HG03175 (cell line): ENCODE data around the gene RASSF1.

ENCODE experiments used
- ATAC-seq: cut with Tn5 transposase; IDR thresholded peaks from one replicate; pipeline ENCODE4 v1.9.1; 2021; ENCODE audit warnings: mild to moderate bottlenecking, moderate library complexity; ENCODE audit not compliant: unreplicated experiment

Gene RASSF1

DNA sequence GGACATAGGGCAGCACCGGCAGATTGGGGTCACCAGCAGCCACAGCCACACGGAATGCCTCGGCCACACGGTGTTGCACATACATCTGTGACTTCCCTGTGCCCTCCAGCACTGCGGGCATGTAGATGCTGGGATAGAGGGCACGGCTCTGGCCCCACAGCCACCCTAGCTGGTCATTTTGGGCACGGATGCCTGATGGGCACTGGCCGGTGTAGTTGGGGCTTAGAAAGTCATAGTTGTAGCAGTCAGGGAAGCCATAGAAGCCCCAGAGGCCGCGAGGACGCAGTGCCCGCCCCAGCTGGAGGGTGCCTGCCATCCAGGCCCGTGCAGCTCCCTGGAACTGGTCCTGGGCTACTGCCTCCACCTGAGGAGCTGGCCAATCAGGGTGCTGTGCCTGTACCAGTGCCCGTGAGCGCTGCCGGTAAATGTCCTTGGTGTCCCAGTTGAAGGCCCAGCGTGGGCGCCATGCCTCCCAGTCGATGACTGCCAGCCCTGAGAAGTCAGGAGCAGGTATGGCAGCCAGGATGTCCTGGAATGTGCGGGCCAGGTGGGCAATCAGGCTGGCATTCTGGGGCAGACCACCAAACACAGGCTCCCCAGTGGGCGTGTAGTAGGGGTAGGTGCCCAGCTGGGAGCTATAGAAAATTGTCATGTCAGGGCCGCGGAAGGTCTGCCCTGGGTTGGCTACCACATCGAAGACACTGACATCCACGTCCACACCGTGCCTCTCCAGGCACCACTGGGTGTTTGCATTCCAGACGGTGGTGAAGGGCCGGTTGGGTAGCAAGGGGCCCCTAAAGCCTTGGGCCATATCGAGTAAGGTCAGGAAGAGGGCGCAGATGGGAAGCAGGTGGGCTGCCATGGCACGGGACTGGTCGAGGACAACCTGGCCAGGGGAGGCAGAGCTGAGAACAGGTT, 38.3 kb downstream of the RASSF1 start:
- ATAC-seq: no peak

GRCh38 chr3:50300681-50301254, 39.9 kb downstream of the RASSF1 start:
- ATAC-seq: no peak

- no peak for ATAC-seq
Observed at GRCh38 chr3:50299929-50300680, 40.5 kb downstream of the RASSF1 start.

DNA sequence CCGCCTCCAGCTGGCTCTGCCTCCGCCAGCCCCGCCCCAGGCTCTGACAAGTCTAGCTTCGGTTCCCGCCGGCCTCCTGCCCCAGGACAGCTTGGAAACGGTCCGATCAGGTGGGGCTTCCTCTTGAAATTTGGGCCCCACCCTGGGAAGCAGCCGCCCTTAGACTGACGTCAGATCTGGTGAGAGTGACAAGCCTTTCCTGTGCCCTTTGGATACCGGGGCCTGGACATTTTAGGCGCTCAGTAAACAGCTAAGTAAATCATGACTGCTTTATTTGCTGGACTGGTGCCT, 41.1 kb downstream of the RASSF1 start:
- no peak for ATAC-seq

- peak; percentile 88 for ATAC-seq
Observed at GRCh38 chr3:50298836-50299637, 41.6 kb downstream of the RASSF1 start, which contains the start of the genes HYAL3 and NAA80. Gene HYAL3 (minus strand): TSS chr3:50299405. CDS start chr3:50295602, 3,803 bp downstream. Gene NAA80 (minus strand): TSS chr3:50299405. CDS start chr3:50297463, 1,942 bp downstream.

GRCh38 chr3:50297896-50298725, 42.5 kb downstream of the RASSF1 start:
- no peak for ATAC-seq

DNA sequence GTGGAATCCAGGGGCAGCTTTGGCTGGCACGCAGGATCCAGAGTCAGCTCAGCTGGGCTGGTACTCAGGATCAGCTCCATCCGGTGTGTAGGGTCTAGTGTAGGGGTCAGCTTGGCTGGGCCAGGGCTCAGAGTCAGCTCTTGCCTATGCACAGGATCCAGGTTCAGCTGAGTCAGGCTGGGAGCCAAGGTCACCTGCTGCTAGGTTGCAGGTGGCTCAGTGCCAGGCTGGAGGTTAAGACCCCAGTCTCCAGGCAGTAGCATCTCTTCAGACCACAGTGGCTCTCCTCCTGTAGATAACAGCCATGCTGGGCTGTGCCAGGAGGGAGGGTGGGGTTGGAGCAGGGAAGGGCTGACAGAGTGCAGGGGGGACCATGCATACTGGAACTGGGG, 43.3 kb downstream of the RASSF1 start:
- ATAC-seq: no peak

GRCh38 chr3:50296721-50297383, 43.8 kb downstream of the RASSF1 start:
- ATAC-seq: no peak

GRCh38 chr3:50295553-50296431, 44.8 kb downstream of the RASSF1 start:
- ATAC-seq: no peak

DNA sequence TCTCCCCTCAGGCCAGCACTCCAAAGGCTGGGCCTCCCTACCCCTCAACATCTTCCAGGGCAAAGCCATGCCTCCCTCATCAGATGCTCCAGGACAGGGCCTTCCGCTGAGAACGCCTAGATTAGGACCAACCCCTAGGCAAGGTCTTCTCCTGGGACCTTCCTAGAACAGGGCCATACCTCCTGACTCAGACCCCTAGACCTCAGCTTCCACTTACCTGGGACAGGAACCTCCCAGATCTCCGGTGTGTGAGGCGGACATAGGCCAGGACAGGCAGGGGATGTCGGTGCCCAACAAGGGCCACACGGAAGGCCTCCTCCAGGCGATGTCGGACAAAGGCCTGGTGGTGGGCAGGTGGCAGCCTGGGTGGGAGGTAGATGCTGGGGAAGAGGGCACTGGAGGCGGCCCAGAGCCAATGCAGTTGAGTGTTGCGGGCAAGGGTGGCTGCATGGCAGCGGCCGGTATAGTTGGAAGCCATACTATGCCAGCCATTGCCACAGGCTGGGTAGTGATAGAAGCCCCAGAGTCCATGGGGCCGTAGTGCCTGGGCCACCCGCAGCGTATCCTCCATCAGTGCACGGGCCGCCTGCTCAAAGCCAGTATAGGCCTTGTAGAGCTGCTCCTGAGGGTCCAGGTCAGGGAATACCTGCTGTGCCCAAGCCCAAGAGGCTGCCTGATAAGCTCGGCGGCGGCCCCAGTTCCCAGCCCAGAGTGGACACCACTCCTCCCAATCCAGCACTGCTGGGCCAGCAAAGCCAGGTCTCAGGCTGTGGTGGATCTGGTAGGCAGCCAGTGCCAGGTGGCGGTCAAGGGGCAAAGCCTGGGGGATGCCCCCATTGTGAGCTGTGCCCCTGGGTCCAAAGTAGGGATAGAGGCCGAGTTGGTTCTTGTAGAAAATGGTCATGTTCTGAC, 45.9 kb downstream of the RASSF1 start:
- ATAC-seq: no peak

DNA sequence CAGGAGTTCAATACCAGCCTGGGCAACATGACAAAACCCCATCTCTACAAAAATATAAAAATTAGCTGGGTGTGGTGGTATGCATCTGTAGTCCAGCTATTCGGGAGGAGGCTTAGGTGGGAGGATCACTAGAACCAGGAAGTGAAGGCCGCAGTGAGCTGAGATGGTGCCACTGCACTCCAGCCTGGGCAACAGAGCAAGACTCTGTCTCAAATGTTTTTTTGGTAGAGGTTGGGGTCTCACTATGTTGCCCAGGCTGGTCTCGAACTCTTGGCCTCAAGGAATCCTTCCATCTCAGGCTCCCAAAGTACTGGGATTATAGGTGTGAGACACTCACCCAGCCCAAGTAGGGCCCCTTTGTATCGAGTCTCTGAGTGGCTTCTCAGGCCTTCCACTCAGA, 46.5 kb downstream of the RASSF1 start:
- ATAC-seq: no peak

DNA sequence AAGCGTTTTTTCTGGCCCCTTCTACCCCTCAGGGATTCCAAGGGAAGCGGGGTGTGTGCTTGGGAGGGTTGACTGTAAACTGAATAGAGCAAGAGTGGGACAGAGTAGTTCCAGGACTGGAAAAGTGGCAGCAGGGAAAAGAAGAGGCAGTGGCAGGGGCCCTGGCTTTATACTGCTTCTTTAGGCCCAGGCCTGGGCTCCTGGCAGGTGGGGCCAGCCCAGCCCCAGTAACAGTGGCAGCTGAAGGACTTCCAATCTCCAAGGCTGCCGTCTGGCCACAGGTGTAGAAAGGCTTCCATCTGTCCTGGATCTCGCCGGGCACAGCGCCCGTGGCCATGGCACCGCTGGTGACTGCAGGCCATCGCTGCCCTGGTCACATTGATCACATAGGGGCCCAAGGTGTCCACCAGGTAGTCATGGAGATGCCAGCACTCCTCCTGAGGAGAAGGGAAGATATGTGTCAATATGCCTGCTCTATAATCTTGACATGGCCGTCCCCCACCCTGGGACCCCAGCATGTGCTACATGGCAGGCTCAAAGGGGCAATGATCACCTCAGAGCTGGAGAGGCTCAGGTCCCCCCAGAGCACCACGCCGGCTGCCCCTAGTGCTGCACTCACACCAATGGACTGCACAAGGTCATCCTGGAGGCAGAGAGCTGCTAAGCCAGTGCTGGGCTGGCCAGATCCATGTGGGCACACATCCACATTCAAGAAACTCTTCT, 47.4 kb downstream of the RASSF1 start:
- ATAC-seq: no peak

GRCh38 chr3:50292159-50293078, 48.2 kb downstream of the RASSF1 start, which contains the start of gene IFRD2:
Gene IFRD2 (minus strand): TSS chr3:50292429. CDS start chr3:50292274, 155 bp downstream.
- ATAC-seq: peak; percentile 96

DNA sequence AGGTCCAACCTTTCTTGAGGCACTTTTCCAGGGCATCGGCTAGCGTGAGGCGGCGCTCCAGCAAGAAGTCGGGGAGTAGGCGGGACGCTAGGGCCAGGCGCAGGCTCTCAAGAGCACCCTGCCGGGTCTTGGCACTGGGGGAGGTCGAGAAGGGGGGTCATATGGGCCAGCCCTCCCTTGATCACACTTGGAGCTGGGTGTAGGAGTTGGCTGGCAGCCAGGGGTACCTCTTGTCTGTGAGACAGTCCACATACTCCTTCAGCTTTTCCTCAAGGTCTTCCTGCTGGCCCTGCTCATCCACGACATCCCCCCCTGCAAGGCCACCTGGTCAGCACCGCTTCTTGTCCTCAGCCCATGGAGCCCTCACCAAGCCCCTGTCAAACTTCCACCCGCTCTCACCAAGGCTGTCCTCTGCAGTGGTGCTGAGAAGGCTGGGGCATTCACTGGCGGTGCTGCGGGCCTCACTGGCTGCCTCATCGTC, 50.4 kb downstream of the RASSF1 start:
- no peak for ATAC-seq

- no peak for ATAC-seq
Observed at GRCh38 chr3:50289130-50289529, 51.5 kb downstream of the RASSF1 start.
